Esophagus mucosa (tissue), 1 donor: ENCODE data around the gene FANCC. TPM values are rescaled to one million over a fixed set of nuclear protein-coding genes. Genes with fewer than 3 reads are reported as not detected.
"Not testable (repeated sequence)": the region's sequence is repeated elsewhere in the genome, so short reads cannot be mapped to it uniquely, and the experiment has no call there.

Experiments used
- ATAC-seq: fragments of 200-7000 bp; cut with Tn5 transposase; one replicate; pipeline ENCODE4 v1.9.1; 2020
- total RNA-seq: library from RNA; stranded (reverse); gene quantifications from one replicate; pipeline ENCODE4 v1.2.4, GENCODE V29; 2023
- donor health status: DM: yes; HTN: yes; CAD: no.

The FANCC gene
- total RNA-seq, 1 donor from 2014 or later: 5.2 TPM

DNA sequence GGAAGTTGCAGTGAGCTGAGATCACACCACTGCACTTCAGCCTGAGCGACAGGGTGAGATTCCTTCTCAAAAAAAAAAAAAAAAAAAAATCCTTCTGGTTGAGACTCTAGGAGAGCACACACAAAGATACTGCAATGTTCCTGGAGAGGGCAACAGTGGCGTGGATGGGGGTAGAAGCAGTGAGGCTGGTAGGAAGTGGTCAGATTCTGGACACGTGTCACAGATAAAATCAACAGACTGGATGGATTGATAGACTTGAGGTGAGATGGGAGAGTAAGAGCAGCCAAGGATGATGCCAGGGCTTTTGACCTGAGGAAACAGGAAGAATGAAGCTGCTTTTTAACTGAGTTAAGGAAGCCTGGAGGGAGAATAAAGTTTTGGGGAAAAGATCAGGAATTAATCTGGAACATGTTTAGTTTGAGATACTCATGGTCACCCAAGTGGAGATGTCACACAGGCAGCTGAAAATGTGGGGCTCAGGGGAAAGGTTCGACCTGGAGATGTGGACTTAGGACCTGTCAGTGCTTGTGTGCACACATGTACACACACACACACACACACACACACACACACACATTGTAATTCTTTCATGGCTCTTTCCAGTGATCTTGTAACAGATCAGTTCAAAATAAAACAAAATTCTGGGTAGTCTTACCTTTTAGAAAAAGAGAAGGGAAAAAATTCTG lies 88.1 kb downstream of the FANCC start:
- ATAC-seq: no peak

DNA sequence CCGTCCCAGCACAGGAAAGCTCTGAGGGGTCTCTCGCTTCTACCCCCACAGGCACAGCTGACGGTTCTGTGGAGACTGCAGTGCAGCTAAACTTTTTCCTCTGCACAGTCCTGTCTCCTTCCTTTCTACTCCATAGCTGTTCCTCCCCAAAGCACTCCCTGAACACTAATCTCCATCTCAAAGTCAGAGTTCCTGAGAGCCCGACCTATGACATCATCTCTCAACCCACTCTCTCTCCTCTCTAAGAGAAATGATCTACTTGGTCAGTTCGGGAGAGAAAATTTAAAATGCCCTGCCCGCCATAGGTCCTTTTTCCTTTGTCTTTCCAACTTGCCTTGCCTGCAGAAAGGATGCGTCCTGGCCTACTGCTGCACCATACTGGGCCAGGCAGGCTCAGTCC lies 90.6 kb downstream of the FANCC start:
- ATAC-seq: no peak

DNA sequence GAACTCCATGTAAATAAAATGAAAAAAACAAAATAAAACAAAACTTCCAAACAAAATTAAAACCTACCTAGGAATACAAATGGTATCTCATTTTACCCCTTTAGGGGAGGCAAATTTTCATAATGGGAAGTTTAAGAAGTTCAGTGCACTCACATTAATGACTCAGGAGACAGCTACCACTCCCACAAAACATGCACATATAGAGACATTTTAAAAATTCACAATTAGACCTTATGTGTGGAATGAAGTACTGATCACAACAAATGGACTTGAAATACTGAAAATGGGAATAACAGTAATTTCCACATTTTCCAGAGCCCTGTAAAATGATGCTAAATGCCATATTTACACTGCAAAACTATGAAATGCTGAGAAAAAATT lies 91.8 kb downstream of the FANCC start:
- no peak for ATAC-seq

DNA sequence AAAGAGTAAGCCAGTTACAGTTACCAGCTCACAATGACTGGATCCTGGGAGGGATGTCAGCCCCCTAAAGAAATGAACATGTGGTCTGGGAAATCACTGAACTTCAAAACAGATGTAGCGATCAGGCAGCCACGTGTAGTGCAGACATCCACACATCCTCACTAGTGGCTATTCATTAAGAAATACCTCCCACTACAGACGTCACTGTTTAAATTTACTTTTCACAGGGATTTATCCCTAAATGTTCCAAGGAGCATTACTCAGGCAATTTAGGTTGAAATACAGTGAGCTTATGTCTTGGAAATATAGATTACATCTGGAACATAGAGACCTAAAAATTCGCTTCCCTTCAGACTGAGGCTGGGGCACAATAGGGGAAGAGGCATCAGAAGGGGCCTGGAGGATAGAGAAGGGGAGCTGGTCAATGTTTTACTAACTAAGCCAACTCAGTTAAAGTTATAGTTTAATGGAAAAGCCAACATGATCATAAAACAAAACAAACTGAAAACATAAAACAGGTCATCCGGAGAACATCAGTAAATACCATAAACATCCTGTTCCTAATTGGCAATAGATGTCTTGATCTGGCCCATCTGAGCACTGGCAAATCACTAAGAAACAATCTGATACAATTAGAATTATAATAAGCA lies 92.3 kb downstream of the FANCC start:
- no peak for ATAC-seq

GRCh38 chr9:95224376-95225019 lies 93.0 kb downstream of the FANCC start:
- ATAC-seq: no peak

DNA sequence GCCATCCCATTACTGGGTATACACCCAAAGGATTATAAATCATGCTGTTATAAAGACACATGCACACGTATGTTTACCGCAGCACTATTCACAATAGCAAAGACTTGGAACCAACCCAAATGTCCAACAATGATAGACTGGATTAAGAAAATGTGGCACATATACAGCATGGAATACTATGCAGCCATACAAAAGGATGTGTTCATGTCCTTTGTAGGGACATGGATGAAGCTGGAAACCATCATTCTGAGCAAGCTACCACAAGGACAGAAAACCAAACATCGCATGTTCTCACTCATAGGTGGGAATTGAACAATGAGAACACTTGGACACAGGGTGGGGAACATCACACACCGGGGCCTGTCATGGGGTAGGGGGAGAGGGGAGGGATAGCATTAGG lies 97.2 kb downstream of the FANCC start:
- not testable (repeated sequence) for ATAC-seq

GRCh38 chr9:95218773-95219172 lies 98.7 kb downstream of the FANCC start:
- ATAC-seq: no peak

DNA sequence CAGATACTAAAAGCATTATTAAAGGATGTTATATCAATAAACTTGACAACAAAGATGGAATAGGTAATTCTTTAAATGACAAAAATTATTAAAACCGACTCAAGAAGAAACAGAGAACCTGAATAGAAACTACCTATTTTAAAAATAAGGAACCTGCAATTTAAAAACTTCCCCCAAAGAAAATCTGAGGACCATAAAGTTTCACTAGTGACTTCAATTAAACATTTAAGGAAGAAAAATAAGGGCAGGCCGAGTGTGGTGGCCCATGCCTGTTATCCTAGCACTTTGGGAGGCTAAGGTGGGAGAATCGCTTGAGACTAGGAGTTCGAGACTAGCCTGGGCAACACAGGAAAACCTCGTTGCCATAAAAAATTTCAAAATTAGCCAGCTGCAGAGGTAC lies 99.6 kb downstream of the FANCC start:
- no peak for ATAC-seq

GRCh38 chr9:95215336-95215898 lies 102.1 kb downstream of the FANCC start:
- ATAC-seq: no peak

DNA sequence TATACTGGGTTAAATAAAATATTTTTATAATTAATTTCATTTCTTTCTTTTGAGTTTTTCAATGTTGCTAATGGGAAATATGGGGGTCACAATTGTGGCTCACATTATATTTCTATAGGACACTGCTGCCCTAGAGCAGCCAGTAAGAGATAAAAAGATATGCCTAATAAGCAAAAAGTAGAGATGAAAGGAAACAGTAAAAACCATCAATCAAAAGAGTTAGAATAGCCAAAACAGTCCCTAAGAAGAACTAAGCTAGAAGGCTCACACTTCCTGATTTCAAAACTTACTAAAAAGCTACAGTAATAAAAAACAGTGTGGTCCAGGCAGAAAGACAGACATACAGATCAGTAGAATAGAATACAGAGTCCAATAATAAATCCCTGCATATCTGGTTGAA lies 104.4 kb downstream of the FANCC start:
- ATAC-seq: no peak

DNA sequence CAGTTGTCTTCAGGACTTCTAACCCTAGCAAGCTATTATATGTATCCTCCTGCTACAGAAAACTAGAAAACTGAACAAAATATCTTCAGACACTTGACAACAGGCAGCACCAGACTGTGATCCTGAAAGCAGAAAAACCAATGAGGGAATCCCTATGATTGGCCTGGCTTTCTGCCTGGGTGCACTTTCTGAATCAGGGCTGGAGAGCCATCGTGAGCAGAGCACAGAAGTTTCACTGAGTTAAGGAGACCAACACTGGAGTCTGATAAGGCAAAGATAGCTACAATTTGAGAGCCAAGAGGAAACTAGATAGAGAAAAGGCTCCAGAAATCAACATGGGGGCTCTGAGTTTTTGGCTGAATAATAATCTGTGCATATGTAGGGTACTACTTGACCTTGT lies 106.5 kb downstream of the FANCC start:
- ATAC-seq: no peak

- ATAC-seq: no peak
These were observed 110.1 kb downstream of the FANCC start for GRCh38 chr9:95207403-95207802.

- ATAC-seq: no peak
These were observed 111.4 kb downstream of the FANCC start for GRCh38 chr9:95206143-95206542.

- no peak for ATAC-seq
These were observed 112.8 kb downstream of the FANCC start for GRCh38 chr9:95204710-95205109.

GRCh38 chr9:95204310-95204709 lies 113.2 kb downstream of the FANCC start:
- no peak for ATAC-seq

GRCh38 chr9:95203019-95203418 lies 114.5 kb downstream of the FANCC start:
- ATAC-seq: not testable (repeated sequence)

DNA sequence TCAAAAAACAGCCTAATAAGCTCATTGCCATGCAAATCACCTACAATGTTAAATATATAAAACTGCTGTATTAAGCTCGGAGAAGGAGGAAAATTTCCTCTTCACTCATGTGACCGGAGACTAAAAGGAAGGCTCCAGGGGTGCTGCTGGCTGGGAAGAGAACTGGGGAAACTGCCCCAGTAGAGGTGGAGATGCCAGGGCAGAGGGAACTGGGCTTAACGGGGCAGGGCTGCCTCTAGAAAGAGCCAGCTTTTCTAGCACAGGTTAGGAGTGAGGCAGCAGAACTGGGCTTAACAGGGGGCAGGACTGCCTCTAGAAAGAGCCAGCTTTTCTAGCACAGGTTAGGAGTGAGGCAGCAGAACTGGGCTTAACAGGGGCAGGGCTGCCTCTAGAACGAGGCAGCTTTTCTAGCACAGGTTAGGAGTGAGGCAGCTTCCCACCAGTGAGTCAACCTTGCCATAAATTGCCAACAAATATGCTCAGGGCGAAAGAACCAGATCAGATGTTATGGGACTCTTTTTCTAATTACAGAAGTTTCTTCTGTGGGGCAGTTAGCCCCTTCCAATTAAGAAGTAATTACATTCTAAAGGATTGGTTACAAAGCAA lies 115.3 kb downstream of the FANCC start:
- ATAC-seq: peak; percentile 38

GRCh38 chr9:95201206-95201605 lies 116.3 kb downstream of the FANCC start:
- no peak for ATAC-seq

DNA sequence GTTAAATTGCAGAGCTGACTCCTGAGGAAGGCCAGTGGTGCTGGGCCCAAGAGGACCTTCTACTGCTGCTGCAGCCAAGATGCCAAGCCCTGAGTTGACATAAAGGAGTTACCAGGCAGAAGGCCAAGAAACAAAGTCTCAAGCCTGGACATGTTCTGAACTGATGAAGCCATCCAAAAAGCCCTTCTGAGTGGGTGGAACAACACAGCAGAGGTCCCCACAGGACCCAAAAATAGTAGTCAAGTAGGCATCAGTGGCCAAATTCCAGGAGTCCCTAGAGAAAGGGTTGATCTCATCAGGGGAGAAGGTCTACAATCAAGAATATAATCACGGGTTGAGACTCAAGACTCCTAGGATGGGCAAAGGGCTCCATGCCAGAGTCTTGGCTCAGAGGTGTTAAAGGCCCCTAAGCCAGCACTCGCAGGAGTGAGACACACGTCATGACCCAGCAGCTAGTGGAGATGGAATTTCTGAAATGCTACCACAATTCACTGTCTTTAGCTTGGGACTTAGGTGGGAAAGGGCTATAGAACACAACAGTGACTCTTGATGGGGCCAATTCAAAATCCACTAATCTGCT lies 119.7 kb downstream of the FANCC start:
- peak; percentile 74 for ATAC-seq

DNA sequence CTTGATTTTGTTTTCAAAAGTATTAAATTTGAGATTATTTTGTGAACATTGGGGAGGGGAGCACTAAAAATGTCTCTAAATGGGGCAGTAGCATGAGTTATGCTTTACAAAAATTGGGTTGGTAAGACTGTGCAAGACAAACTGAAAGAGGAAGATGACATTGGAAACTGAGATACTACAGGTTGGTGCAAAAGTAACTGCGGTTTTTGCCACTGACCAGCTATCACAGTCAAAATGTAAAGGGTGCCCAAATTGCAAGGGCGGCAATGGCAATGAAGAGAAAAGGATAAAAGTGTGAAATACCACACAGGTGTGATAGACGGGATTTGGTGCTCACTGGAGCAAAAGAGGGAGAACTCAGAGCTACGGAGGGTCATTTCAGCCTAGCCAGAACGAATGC lies 124.0 kb downstream of the FANCC start:
- no peak for ATAC-seq

- ATAC-seq: no peak
These were observed 124.4 kb downstream of the FANCC start for GRCh38 chr9:95193067-95193466.

DNA sequence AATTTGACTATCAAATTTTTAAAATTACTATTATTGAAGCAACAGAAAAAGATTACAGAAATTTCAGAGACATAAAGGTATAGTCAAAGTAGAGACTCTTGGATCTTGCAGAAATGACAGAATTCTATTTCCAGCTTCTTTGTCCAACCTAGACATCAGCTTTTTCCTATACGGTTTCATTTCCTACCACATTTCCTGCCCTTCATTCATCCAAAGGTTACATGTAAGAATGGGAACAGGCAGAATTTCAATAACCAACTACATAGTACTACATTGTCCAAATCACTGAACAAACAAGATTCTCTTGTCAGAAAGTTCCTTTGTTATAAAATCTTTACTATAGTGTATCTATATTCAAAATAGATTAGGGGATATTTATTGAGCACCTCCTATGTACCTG lies 124.9 kb downstream of the FANCC start:
- no peak for ATAC-seq

GRCh38 chr9:95190413-95190812 lies 127.1 kb downstream of the FANCC start:
- ATAC-seq: no peak
